Cardiac muscle cell (in vitro differentiated cells and primary cell): ENCODE measurements around the gene SIGLEC11. TPM values are rescaled to one million over a fixed set of nuclear protein-coding genes. Genes with fewer than 3 reads are reported as not detected.

Experiments
- DNase-seq, 2 donors: peaks; one replicate each; pipeline versions ENCODE4 v3.0.0 to v3.0.0-alpha.2; 2010 to 2017; ENCODE audit warnings: low read depth in 1 of 2, low spot score in 1 of 2
- H3K27ac ChIP-seq: fragments of 200-600 bp; sonication (generic); 2 replicates; pipeline ENCODE4 v1.5.1; 2016
- H3K27me3 ChIP-seq: fragments of 200-600 bp; sonication (generic); 2 replicates; pipeline ENCODE4 v1.6.0; 2016; ENCODE audit warnings: control low read depth
- H3K36me3 ChIP-seq: fragments of 200-600 bp; sonication (generic); 2 replicates; pipeline ENCODE4 v1.5.1; 2016; ENCODE audit warnings: control low read depth
- H3K4me1 ChIP-seq: fragments of 200-600 bp; sonication (generic); 2 replicates; pipeline ENCODE4 v1.8.1; 2017; ENCODE audit warnings: low read depth, mild to moderate bottlenecking, mixed run types
- H3K4me3 ChIP-seq: fragments of 200-600 bp; sonication (generic); 2 replicates; pipeline ENCODE4 v1.5.1; 2016; ENCODE audit warnings: mild to moderate bottlenecking
- H3K9me3 ChIP-seq: fragments of 200-600 bp; sonication (generic); 2 replicates; pipeline ENCODE4 v1.5.1; 2017; ENCODE audit warnings: low read depth, mild to moderate bottlenecking, control low read depth
- polyA plus RNA-seq: library from polyadenylated mRNA; unstranded; fragments of >200 nt; fragmentation: Nextera tagmentation; extraction: Ambion mirVana; gene quantifications from 2 replicates; pipeline ENCODE4 v1.2.1, GENCODE V29; 2016
- total RNA-seq: library from RNA; depleted of rRNA; stranded (reverse); fragments of >200 nt; gene quantifications from 2 replicates; pipeline ENCODE4 v1.2.3, GENCODE V29; 2016
- TF ChIP-seq, protein P1 (sequence below): IDR thresholded peaks from 2 replicates; pipeline ENCODE4 v1.5.1; 2012; ENCODE audit warnings: low read depth, mild to moderate bottlenecking, low read length

SIGLEC11 gene
- total and polyA plus RNA-seq, 2 experiments from 2014 or later = 0.03 to 0.13 TPM

GRCh38 chr19:49916839-49917733 lies 43.9 kb downstream of the SIGLEC11 start:
- Histone ChIP-seq H3K36me3 (no peaks in the 10 kb centered on the region), H3K9me3 (no peaks in the 10 kb centered on the region), H3K4me3 (no peak overlapping the region), H3K27me3 (no peaks in the 10 kb centered on the region), H3K27ac (no peak overlapping the region), H3K4me1 (no peaks in the 10 kb centered on the region)
- TF ChIP-seq, protein P1, sequence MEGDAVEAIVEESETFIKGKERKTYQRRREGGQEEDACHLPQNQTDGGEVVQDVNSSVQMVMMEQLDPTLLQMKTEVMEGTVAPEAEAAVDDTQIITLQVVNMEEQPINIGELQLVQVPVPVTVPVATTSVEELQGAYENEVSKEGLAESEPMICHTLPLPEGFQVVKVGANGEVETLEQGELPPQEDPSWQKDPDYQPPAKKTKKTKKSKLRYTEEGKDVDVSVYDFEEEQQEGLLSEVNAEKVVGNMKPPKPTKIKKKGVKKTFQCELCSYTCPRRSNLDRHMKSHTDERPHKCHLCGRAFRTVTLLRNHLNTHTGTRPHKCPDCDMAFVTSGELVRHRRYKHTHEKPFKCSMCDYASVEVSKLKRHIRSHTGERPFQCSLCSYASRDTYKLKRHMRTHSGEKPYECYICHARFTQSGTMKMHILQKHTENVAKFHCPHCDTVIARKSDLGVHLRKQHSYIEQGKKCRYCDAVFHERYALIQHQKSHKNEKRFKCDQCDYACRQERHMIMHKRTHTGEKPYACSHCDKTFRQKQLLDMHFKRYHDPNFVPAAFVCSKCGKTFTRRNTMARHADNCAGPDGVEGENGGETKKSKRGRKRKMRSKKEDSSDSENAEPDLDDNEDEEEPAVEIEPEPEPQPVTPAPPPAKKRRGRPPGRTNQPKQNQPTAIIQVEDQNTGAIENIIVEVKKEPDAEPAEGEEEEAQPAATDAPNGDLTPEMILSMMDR = no peak
- DNase-seq = no peak

DNA sequence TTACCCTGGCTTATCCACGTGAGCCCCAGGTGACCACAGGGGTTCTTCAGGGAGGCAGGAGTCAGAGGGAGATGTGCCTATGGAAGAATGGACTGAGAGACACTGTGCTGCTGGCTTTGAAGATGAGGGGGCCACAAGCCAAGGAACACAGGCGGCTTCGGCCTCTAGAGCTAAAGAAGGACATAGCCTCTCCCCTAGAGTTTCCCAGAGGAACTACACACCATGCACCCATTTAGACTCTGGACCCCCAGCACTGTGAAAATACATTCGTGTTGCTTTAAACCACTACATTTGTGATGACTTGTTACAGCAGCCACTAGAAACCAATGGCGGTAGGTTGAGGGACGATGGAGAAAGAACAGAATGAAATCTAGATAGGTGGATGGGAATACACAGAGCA lies 45.7 kb downstream of the SIGLEC11 start:
- H3K36me3 ChIP-seq = peaks cover 5% of the 10 kb centered on the region
- DNase-seq = no peak
- no peaks in the 10 kb centered on the region for H3K9me3 ChIP-seq
- TF ChIP-seq, protein P1 = peak; percentile 19
- H3K27me3 ChIP-seq = no peaks in the 10 kb centered on the region
- no peaks in the 10 kb centered on the region for H3K4me1 ChIP-seq
- H3K4me3 ChIP-seq = no peak overlapping the region
- no peak overlapping the region for H3K27ac ChIP-seq

DNA sequence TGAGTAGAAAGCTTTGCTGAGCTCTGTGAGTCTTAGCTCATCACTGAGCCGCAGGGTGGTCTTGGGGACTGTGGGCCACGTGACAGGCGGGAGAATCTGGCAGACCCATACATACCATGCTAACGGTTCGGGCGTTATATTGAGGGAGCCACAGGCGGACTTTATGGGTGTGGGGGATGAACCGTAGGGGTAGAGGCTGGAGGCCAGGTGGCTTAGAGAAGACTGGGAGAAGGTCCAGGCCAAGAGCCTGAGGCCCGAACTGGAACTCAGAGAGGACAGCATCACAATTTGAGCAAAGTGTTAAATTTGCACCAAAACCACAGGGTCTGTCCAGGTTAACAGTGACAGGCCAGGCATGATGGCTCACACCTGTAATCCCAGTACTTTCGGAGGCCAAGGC lies 47.3 kb downstream of the SIGLEC11 start:
- no peak for DNase-seq
- H3K9me3 ChIP-seq = no peaks in the 10 kb centered on the region
- H3K36me3 ChIP-seq = peaks cover 8% of the 10 kb centered on the region
- H3K27ac ChIP-seq = peak overlapping the region; percentile 78
- H3K27me3 ChIP-seq = no peaks in the 10 kb centered on the region
- H3K4me3 ChIP-seq = no peak overlapping the region
- TF ChIP-seq, protein P1 = no peak
- no peaks in the 10 kb centered on the region for H3K4me1 ChIP-seq

- no peaks in the 10 kb centered on the region for H3K9me3 ChIP-seq
- TF ChIP-seq, protein P1 = no peak
- peak overlapping the region; percentile 78 for H3K27ac ChIP-seq
- H3K4me3 ChIP-seq = no peak overlapping the region
- no peaks in the 10 kb centered on the region for H3K4me1 ChIP-seq
- no peak for DNase-seq
- no peaks in the 10 kb centered on the region for H3K27me3 ChIP-seq
- H3K36me3 ChIP-seq = peaks cover 9% of the 10 kb centered on the region
These were observed 47.8 kb downstream of the SIGLEC11 start for GRCh38 chr19:49912965-49913685.

DNA sequence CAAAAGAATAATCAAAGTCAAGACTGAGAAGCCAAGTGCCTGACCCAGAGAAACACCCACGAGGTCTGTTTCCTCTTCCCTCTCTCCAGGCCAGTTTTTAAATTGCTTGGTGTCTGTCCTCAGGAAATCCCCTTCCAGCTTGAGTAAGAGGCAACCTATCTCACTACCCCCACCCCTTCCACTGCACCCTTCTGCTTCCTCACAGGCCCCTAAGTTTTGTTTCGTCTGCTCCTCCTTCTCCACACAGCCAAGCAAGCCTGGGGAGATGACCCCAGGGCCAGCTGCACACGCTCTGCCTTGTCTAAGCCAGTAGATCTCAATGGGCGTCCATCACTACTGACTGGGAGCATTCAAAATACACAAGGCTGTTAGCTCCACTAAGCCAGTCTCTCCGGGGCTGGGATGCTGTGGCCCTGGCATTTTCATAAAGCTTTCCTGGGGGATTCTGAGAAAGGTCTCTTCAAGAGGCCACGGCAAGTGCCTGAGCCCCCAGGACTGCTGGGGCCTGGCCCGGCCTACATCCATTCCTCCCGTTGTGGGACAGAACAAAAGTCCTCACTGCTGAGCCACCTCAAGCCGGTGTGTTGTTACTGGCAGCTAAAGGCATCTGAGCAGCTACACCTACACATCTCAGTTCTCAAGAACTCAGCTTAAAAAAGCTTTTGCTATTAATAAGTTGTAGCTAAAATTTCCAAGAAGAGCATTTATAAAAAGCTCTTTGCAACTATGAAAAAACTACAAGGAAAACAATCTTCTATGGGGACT lies 49.4 kb downstream of the SIGLEC11 start:
- Histone ChIP-seq H3K4me1 (no peaks in the 10 kb centered on the region), H3K36me3 (peaks cover 15% of the 10 kb centered on the region), H3K9me3 (no peaks in the 10 kb centered on the region), H3K27ac (no peak overlapping the region), H3K4me3 (no peak overlapping the region), H3K27me3 (no peaks in the 10 kb centered on the region)
- TF ChIP-seq, protein P1 = no peak
- peak in 1 of 2 donors; percentile 16 for DNase-seq
